H9 (cell line): ENCODE results near the gene CELF4. TPM values are rescaled to one million over a fixed set of nuclear protein-coding genes. Genes with fewer than 3 reads are reported as not detected.

Experiments used
- DNase-seq: peaks from one replicate; pipeline ENCODE4 v3.0.0-alpha.2; 2017
- H2AFZ ChIP-seq: one replicate; pipeline ENCODE4 v1.6.1; 2013; ENCODE audit warnings: mild to moderate bottlenecking, low read length, control low read depth, moderate library complexity
- H2AK5ac ChIP-seq: 2 replicates; pipeline ENCODE4 v1.6.1; 2013; ENCODE audit warnings: low read length, control low read depth, mixed read lengths; ENCODE audit not compliant: insufficient read length
- H2BK120ac ChIP-seq: one replicate; pipeline ENCODE4 v1.6.1; 2013; ENCODE audit warnings: low read depth, mild to moderate bottlenecking, low read length, control low read depth, inconsistent platforms; ENCODE audit not compliant: poor library complexity, severe bottlenecking
- H2BK12ac ChIP-seq: 2 replicates; pipeline ENCODE4 v1.6.1; 2013; ENCODE audit warnings: low read length, control low read depth, mixed read lengths, low read depth; ENCODE audit not compliant: insufficient read length
- H2BK15ac ChIP-seq: 2 replicates; pipeline ENCODE4 v1.6.1; 2013; ENCODE audit warnings: low read depth, low read length, control low read depth
- H2BK20ac ChIP-seq: one replicate; pipeline ENCODE4 v1.6.1; 2013; ENCODE audit warnings: low read depth, mild to moderate bottlenecking, low read length, control low read depth, inconsistent platforms; ENCODE audit not compliant: poor library complexity, severe bottlenecking
- H2BK5ac ChIP-seq: 2 replicates; pipeline ENCODE4 v1.6.1; 2013; ENCODE audit warnings: low read length, control low read depth, mixed read lengths; ENCODE audit not compliant: insufficient read length
- H3K14ac ChIP-seq: 2 replicates; pipeline ENCODE4 v1.6.1; 2013; ENCODE audit warnings: low read length, control low read depth; ENCODE audit not compliant: insufficient read depth
- H3K18ac ChIP-seq: 2 replicates; pipeline ENCODE4 v1.6.1; 2013; ENCODE audit warnings: low read depth, mild to moderate bottlenecking, mixed read lengths, low read length, control low read depth; ENCODE audit not compliant: insufficient read length
- H3K23ac ChIP-seq: 2 replicates; pipeline ENCODE4 v1.6.1; 2013; ENCODE audit warnings: low read length, control low read depth, mixed read lengths, low read depth; ENCODE audit not compliant: insufficient read length
- H3K23me2 ChIP-seq: 2 replicates; pipeline ENCODE4 v1.6.1; 2013; ENCODE audit warnings: low read depth, mild to moderate bottlenecking, mixed read lengths, low read length, control low read depth; ENCODE audit not compliant: insufficient read length, poor library complexity, severe bottlenecking
- H3K27ac ChIP-seq: 2 replicates; pipeline ENCODE4 v1.5.1; 2013; ENCODE audit warnings: low read length, control low read depth, mixed read lengths, low read depth; ENCODE audit not compliant: insufficient read length
- H3K27me3 ChIP-seq: 2 replicates; pipeline ENCODE4 v1.6.1; 2013; ENCODE audit warnings: low read length, control low read depth, inconsistent platforms; ENCODE audit not compliant: insufficient read depth
- H3K4ac ChIP-seq: 2 replicates; pipeline ENCODE4 v1.6.1; 2013; ENCODE audit warnings: low read depth, mild to moderate bottlenecking, control low read depth, inconsistent platforms, low read length, moderate library complexity
- H3K4me1 ChIP-seq: 2 replicates; pipeline ENCODE4 v1.6.1; 2013; ENCODE audit warnings: low read length, control low read depth, inconsistent platforms; ENCODE audit not compliant: insufficient read depth
- H3K4me2 ChIP-seq: 2 replicates; pipeline ENCODE4 v1.6.1; 2013; ENCODE audit warnings: low read length, control low read depth, mixed read lengths; ENCODE audit not compliant: insufficient read length, insufficient read depth
- H3K56ac ChIP-seq: 2 replicates; pipeline ENCODE4 v1.6.1; 2013; ENCODE audit warnings: low read depth, mild to moderate bottlenecking, mixed read lengths, low read length, control low read depth; ENCODE audit not compliant: insufficient read length
- H3K79me1 ChIP-seq: 2 replicates; pipeline ENCODE4 v1.6.1; 2013; ENCODE audit warnings: low read depth, mild to moderate bottlenecking, moderate library complexity, low read length, control low read depth, inconsistent platforms; ENCODE audit not compliant: insufficient read depth, poor library complexity, severe bottlenecking
- H3K79me2 ChIP-seq: 2 replicates; pipeline ENCODE4 v1.6.1; 2013; ENCODE audit warnings: low read length, control low read depth, inconsistent platforms; ENCODE audit not compliant: insufficient read depth
- H3K9ac ChIP-seq: 2 replicates; pipeline ENCODE4 v1.6.1; 2013; ENCODE audit warnings: low read length, control low read depth, mixed read lengths; ENCODE audit not compliant: insufficient read length; ENCODE audit errors: extremely low read depth
- H3K9me3 ChIP-seq: one replicate; pipeline ENCODE4 v1.6.1; 2013; ENCODE audit warnings: low read depth, low read length, inconsistent platforms; ENCODE audit not compliant: control insufficient read depth
- H3T11ph ChIP-seq: one replicate; pipeline ENCODE4 v1.6.1; 2013; ENCODE audit warnings: mild to moderate bottlenecking, low read length, control low read depth, inconsistent platforms
- H4K20me1 ChIP-seq: one replicate; pipeline ENCODE4 v1.6.1; 2013; ENCODE audit not compliant: control insufficient read depth, insufficient read length, insufficient read depth
- H4K5ac ChIP-seq: 2 replicates; pipeline ENCODE4 v1.6.1; 2013; ENCODE audit warnings: low read depth, mild to moderate bottlenecking, mixed read lengths, low read length, control low read depth; ENCODE audit not compliant: insufficient read length
- H4K8ac ChIP-seq: replicated peaks from 2 replicates; pipeline ENCODE4 v1.6.1; 2013; ENCODE audit warnings: low read length, control low read depth, mixed read lengths, low read depth; ENCODE audit not compliant: insufficient read length
- H4K91ac ChIP-seq: 2 replicates; pipeline ENCODE4 v1.6.1; 2013; ENCODE audit warnings: low read depth, mild to moderate bottlenecking, moderate library complexity, mixed read lengths, low read length, control low read depth; ENCODE audit not compliant: insufficient read length
- H3K27ac Mint-ChIP-seq, 3 experiments: 2 replicates in 2 of 3; 3 replicates in 1 of 3; pipeline ENCODE4 v1.8.0; 2020 to 2021; ENCODE audit warnings: mixed read lengths in 3 of 3, mild to moderate bottlenecking in 1 of 3, moderate library complexity in 1 of 3
- H3K27me3 Mint-ChIP-seq: 2 replicates; pipeline ENCODE4 v1.8.0; 2021; ENCODE audit warnings: low read depth, mild to moderate bottlenecking, moderate library complexity, mixed read lengths
- H3K36me3 Mint-ChIP-seq, 3 experiments: 2 replicates in 2 of 3; 3 replicates in 1 of 3; pipeline ENCODE4 v1.8.0; 2020 to 2021; ENCODE audit warnings: low read depth in 3 of 3, mixed read lengths in 3 of 3; ENCODE audit not compliant: insufficient read depth in 1 of 3
- H3K4me1 Mint-ChIP-seq, 2 experiments: 2 replicates each; pipeline ENCODE4 v1.8.0; 2020; ENCODE audit warnings: mixed read lengths in 2 of 2
- H3K4me3 Mint-ChIP-seq, 2 experiments: 2 replicates in 1 of 2; 3 replicates in 1 of 2; pipeline ENCODE4 v1.8.0; 2020 to 2021; ENCODE audit warnings: mild to moderate bottlenecking in 2 of 2, mixed read lengths in 2 of 2, moderate library complexity in 1 of 2
- H3K9me3 Mint-ChIP-seq, 2 experiments: 2 replicates in 1 of 2; 3 replicates in 1 of 2; pipeline ENCODE4 v1.8.0; 2020; ENCODE audit warnings: mild to moderate bottlenecking in 2 of 2, mixed read lengths in 2 of 2, moderate library complexity in 1 of 2
- WGBS: extraction: QIAGEN DNeasy Blood & Tissue Kit; methylation state at CpG from one replicate; pipeline ENCODE4 v1.1.7; 2013; ENCODE audit warnings: missing lambda C conversion rate, low lambda C conversion rate, mixed read lengths; ENCODE audit not compliant: insufficient read length; ENCODE audit errors: extremely low coverage; 5-methylcytosine and 5-hydroxymethylcytosine counted together
- total RNA-seq: library from RNA; stranded (reverse); gene quantifications from 2 replicates; pipeline ENCODE4 v1.2.1, GENCODE V29; 2021
- TF ChIP-seq, protein P1 (sequence below): fragments of 200-600 bp; sonication (generic); conservative IDR thresholded peaks from 3 replicates; pipeline ENCODE4 v1.8.0; 2021; ENCODE audit warnings: antibody characterized with exemption, mild to moderate bottlenecking

Gene CELF4
- total RNA-seq, 1 experiment from 2014 or later = 1.1 TPM

GRCh38 chr18:37520508-37520907 is 45.1 kb downstream of the CELF4 start:
- no peaks in the 10 kb centered on the region for H3K23me2 ChIP-seq
- WGBS = no CpG with 5 or more reads among the region's 3 CpGs
- TF ChIP-seq, protein P1, sequence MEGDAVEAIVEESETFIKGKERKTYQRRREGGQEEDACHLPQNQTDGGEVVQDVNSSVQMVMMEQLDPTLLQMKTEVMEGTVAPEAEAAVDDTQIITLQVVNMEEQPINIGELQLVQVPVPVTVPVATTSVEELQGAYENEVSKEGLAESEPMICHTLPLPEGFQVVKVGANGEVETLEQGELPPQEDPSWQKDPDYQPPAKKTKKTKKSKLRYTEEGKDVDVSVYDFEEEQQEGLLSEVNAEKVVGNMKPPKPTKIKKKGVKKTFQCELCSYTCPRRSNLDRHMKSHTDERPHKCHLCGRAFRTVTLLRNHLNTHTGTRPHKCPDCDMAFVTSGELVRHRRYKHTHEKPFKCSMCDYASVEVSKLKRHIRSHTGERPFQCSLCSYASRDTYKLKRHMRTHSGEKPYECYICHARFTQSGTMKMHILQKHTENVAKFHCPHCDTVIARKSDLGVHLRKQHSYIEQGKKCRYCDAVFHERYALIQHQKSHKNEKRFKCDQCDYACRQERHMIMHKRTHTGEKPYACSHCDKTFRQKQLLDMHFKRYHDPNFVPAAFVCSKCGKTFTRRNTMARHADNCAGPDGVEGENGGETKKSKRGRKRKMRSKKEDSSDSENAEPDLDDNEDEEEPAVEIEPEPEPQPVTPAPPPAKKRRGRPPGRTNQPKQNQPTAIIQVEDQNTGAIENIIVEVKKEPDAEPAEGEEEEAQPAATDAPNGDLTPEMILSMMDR = no peak
- Mint-ChIP-seq H3K27me3 (peaks cover 48% of the 10 kb centered on the region), H3K27ac (no peak overlapping the region; a peak in 1 of 7 replicates), H3K9me3 (no peaks in the 10 kb centered on the region), H3K4me1 (peaks cover 17 to 23% of the 10 kb centered on the region in 2 experiments), H3K36me3 (no peaks in the 10 kb centered on the region), H3K4me3 (no peak overlapping the region)
- no peak overlapping the region for H3K4me2 ChIP-seq
- peaks cover 8% of the 10 kb centered on the region; the same call in 1 of the 2 replicates for H3K27me3 ChIP-seq
- H2BK5ac ChIP-seq = no peak overlapping the region
- no peaks in the 10 kb centered on the region for H3K79me2 ChIP-seq
- H4K8ac ChIP-seq = no peak overlapping the region
- H2BK15ac ChIP-seq = no peak overlapping the region
- no peak overlapping the region for H2BK20ac ChIP-seq
- H3K4ac ChIP-seq = no peak overlapping the region
- H2AK5ac ChIP-seq = no peak overlapping the region
- no peak overlapping the region for H2AFZ ChIP-seq
- H3K27ac ChIP-seq = no peak overlapping the region
- H3K9ac ChIP-seq = no peak overlapping the region
- no peak overlapping the region for H3K56ac ChIP-seq
- peaks cover 3% of the 10 kb centered on the region; the same call in 1 of the 2 replicates for H3K4me1 ChIP-seq
- H3K9me3 ChIP-seq = no peaks in the 10 kb centered on the region
- no peak overlapping the region for H4K5ac ChIP-seq
- H3K14ac ChIP-seq = no peak overlapping the region
- no peak overlapping the region for H3K18ac ChIP-seq
- no peak overlapping the region for H3T11ph ChIP-seq
- no peaks in the 10 kb centered on the region for H3K79me1 ChIP-seq
- DNase-seq = no peak
- no peak overlapping the region for H4K91ac ChIP-seq
- no peak overlapping the region for H2BK120ac ChIP-seq
- no peak overlapping the region for H2BK12ac ChIP-seq
- no peaks in the 10 kb centered on the region for H4K20me1 ChIP-seq
- H3K23ac ChIP-seq = no peak overlapping the region
